Right cardiac atrium (tissue), 5 donors: ENCODE data around the gene ANKRD66. TPM values are rescaled to one million over a fixed set of nuclear protein-coding genes. Genes with fewer than 3 reads are reported as not detected.
A peak's percentile ranks its signal among the peaks of the same experiment; 100 is the strongest.
"Not testable (repeated sequence)": the region's sequence is repeated elsewhere in the genome, so short reads cannot be mapped to it uniquely, and the experiment has no call there.

Experiments used
- ATAC-seq, 2 donors: fragments of 200-7000 bp; cut with Tn5 transposase; one replicate each; pipeline versions ENCODE4 v1.8.0 to v1.9.1; 2020; ENCODE audit warnings: moderate library complexity in 2 of 2, mild to moderate bottlenecking in 1 of 2
- DNase-seq, 3 donors: peaks; one replicate each; pipeline ENCODE4 v3.0.0-alpha.2; 2020
- H3K27ac ChIP-seq: one replicate; pipeline ENCODE4 v1.5.1; 2013; ENCODE audit warnings: mild to moderate bottlenecking, low read length, control low read depth, moderate library complexity
- H3K27me3 ChIP-seq: one replicate; pipeline ENCODE4 v1.6.1; 2013; ENCODE audit not compliant: control insufficient read depth, insufficient read depth
- H3K4me1 ChIP-seq: one replicate; pipeline ENCODE4 v1.6.1; 2013; ENCODE audit warnings: low read length; ENCODE audit not compliant: control insufficient read depth, insufficient read depth
- H3K4me3 ChIP-seq: one replicate; pipeline ENCODE4 v1.5.1; 2013; ENCODE audit warnings: low read length, control low read depth
- H3K9me3 ChIP-seq: one replicate; pipeline ENCODE4 v1.6.1; 2013; ENCODE audit warnings: low read length; ENCODE audit not compliant: control insufficient read depth
- WGBS: extraction: QIAGEN DNeasy Blood & Tissue Kit; methylation state at CpG from one replicate; pipeline ENCODE4 v1.1.7; 2013; 5-methylcytosine and 5-hydroxymethylcytosine counted together
- intact Hi-C, 4 donors: fragments of 100-400 bp; cut with DNase I; formaldehyde crosslinking; loops; one replicate each; pipeline versions ENCODE4 v1.11.0 to v1.14.0; 2022 to 2023
- polyA plus RNA-seq: library from polyadenylated mRNA; stranded (reverse); fragments of 200-250 nt; gene quantifications from one replicate; pipeline ENCODE4 v1.2.3, GENCODE V29; 2013
- total RNA-seq, 4 donors: library from RNA; stranded (reverse); fragmentation: NEBNext Ultra II Directional; extraction: Animal tissue kit (Norgen Biotek cat#: 25700); gene quantifications; one replicate each; pipeline ENCODE4 v1.2.1, GENCODE V29; 2021
- donor health status: healthy with polysubstance abuse.
- donor health status: DM: no; HTN: yes; CAD: no.
- donor health status: DM: no; HTN: no; CAD: no.
- donor health status: DM: no; HTN: yes; CAD: no; lungs with severe emphysema.
- donor health status: DM: yes; HTN: yes; CAD: no.

Gene ANKRD66
- total and polyA plus RNA-seq, 5 donors: not detected

DNA sequence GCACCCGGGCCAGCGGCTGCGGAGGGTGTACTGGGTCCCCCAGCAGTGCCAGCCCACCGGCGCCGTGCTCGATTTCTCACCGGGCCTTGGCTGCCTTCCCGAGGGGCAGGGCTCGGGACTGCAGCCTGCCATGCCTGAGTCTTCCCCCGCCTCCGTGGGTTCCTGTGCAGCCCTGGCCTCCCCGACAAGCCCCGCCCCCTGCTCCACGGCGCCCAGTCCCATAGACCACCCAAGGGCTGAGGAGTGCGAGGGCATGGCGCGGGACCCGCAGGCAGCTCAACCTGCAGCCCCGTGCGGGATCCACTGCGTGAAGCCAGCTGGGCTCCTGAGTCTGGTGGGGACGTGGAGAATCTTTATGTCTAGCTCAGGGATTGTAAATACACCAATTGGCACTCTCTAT, 28.0 kb downstream of the ANKRD66 start:
- 95% methylated on average over 21 of the region's 24 CpGs for WGBS
- intact Hi-C loops: loop anchor here in 1 of 4 donors (10.0 kb wide), 1 partner anchor 70 kb away; no protein-coding TSS in a partner anchor
- H3K4me1 ChIP-seq: not testable (repeated sequence)

GRCh38 chr6:46776070-46776712, 29.5 kb downstream of the ANKRD66 start:
- 85% methylated on average over 5 of the region's 5 CpGs for WGBS
- DNase-seq (no peak), ATAC-seq (no peak)
- no peak overlapping the region for H3K27ac ChIP-seq
- H3K27me3 ChIP-seq: no peaks in the 10 kb centered on the region
- no peak overlapping the region for H3K4me3 ChIP-seq
- no peaks in the 10 kb centered on the region for H3K4me1 ChIP-seq
- H3K9me3 ChIP-seq: no peaks in the 10 kb centered on the region
- intact Hi-C loops: loop anchor here in 1 of 4 donors (10.0 kb wide), 1 partner anchor 71 kb away; no protein-coding TSS in a partner anchor

More for the DNA sequence above, 28.0 kb downstream of the ANKRD66 start:
- H3K4me3 ChIP-seq, H3K27me3 ChIP-seq, ATAC-seq, H3K27ac ChIP-seq, H3K9me3 ChIP-seq: not testable (repeated sequence)
- peak in 2 of 3 donors; percentile 45 to 46 for DNase-seq

DNA sequence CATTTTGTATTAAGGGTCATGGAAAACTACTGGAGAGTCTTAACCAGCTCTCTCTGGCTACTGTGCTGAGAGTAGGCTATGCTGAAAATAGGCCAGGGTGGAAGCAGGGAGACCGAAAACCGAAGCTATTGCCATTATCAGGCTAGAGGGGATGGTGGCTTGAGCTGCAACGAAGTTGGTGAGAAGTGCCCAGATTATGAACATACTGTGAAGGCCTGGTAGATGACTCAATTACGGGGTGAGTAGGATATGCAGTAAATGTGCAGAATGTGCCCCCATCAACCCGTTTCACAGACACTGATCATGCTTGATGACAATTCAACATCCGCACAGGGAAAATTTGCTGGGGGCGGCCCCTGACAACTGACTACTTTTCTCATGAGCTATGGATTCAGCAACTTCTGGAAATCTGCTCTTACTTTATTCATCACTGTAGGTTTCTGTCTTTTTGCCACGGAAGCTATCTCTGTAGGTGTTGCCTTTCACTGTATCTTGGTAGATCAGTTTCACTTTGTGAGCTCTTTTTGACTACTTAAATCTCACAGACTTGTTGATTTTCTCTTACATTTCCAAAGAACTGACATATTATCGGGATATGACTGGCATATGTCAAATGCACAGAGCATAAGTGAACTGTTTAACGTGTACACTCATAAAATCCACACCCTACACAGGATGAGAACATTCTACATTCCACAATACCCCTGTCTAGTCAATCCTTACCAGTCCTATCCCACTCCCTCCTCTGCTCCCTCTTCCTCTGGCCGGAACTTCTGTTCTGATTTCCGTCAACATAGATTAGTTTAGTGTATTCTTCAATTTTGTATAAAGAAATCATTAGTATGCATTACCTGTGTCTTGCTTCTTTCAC, 31.0 kb downstream of the ANKRD66 start:
- 83% methylated on average over 12 of the region's 12 CpGs for WGBS
- Histone ChIP-seq H3K4me1 (no peaks in the 10 kb centered on the region), H3K27me3 (no peaks in the 10 kb centered on the region), H3K27ac (no peak overlapping the region), H3K9me3 (no peaks in the 10 kb centered on the region), H3K4me3 (no peak overlapping the region)
- no peak for DNase-seq
- intact Hi-C loops: loop anchor here in 1 of 4 donors (10.0 kb wide), 1 partner anchor 73 kb away; no protein-coding TSS in a partner anchor
- no peak for ATAC-seq

DNA sequence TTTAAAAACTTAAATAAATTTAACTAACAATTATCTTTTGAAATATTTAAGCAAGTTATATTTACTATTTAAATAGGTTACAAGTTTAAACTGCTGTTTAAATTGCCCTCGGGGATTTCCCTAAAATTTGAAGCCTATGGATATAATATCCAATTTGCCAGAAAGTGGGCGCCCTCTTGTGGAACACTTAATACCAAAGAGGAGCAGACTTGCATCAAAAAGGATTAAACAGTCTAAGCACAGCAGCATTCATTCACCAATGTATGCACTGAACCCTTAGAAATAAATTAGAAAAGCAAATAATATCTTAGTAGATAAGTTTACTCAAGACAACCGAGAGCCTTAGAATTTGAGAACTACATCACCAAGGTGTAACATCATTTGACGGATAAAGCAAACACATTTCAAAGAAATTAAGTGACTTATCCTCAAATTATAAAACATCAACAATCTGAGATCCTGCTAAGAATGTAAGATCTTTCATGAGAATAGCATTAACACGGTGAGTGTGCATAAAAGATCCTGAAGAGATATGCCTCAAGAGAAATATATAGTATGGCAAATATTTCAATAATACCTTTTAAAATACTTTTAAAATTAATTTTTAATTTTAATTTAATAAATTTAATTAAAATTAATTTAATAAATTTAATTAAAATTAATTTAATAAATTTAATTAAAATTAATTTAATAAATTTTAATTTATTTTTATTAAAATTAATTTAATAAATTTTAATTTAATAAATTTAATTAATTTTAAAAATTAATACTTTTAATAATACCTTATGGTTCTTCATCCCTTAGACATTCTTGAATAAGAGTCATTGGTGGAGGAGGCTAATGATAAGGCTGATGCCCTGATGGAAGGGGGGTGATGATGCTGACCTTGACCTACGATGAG, 35.0 kb downstream of the ANKRD66 start:
- Histone ChIP-seq H3K27ac (no peak overlapping the region), H3K9me3 (no peaks in the 10 kb centered on the region), H3K4me1 (no peaks in the 10 kb centered on the region), H3K27me3 (no peaks in the 10 kb centered on the region), H3K4me3 (no peak overlapping the region)
- 32% methylated on average over 6 of the region's 6 CpGs for WGBS
- ATAC-seq (no peak), DNase-seq (peak in 2 of 3 donors; percentile 28 to 58)
- intact Hi-C loops: loop anchor here in 1 of 4 donors (10.0 kb wide), 1 partner anchor 77 kb away; no protein-coding TSS in a partner anchor

DNA sequence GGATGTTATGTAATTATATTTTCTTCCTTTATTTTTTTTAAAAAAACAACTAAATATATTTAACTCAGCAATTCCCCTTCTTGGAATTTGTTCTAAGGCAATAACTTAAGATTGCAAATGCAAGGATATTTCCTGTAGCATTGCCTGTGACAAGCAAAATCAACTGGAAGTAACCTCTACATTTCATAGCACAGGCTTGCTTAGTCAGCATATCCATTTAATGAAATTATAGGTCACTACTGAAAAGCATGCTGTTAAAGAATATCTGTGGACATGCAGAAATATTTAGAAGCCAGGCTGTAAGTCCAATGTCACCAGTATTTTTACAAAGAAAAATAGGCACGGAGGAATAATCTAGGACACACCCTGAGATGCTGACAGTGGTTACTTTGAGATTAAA, 37.8 kb downstream of the ANKRD66 start:
- no peaks in the 10 kb centered on the region for H3K9me3 ChIP-seq
- no peak for ATAC-seq
- WGBS: 62% methylated on average over 1 of the region's 1 CpG
- H3K27me3 ChIP-seq: no peaks in the 10 kb centered on the region
- intact Hi-C loops: loop anchor here in 1 of 4 donors (10.0 kb wide), 1 partner anchor 80 kb away; no protein-coding TSS in a partner anchor
- H3K4me3 ChIP-seq: no peak overlapping the region
- DNase-seq: no peak
- H3K27ac ChIP-seq: no peak overlapping the region
- H3K4me1 ChIP-seq: peaks cover 1% of the 10 kb centered on the region

DNA sequence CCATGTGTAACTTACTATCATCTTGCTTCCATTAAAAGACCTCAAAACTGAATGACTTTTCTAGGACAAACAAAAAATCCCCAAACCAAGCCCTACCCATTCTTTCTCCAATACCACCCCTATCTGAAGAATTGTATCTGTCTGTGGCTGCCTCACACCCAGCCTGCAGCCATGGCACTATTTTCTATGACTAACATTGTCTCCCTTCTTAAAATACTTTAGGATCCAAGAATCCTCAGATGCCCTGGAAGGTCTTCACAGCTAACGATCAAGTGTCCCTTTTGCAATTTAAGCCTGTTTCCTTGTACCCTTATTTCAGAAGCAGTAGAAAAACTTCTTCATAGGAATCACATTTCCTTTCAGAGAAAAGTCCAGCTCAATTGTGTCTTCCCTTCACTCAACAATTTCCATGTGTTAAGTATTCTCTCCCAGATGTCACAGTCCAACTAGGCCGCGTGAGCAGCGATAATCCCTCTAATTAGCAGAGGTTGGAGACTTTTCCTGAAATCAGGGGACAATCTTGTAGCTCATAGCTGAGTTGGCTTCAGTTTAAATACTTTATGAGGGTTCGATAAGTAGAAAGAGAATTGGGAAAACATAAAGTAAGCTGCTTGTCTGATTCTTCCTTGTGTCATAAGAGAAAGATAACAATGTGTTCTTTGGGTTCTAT, 41.3 kb downstream of the ANKRD66 start:
- Histone ChIP-seq H3K4me3 (no peak overlapping the region), H3K9me3 (no peaks in the 10 kb centered on the region), H3K27me3 (no peaks in the 10 kb centered on the region), H3K27ac (no peak overlapping the region), H3K4me1 (peaks cover 1% of the 10 kb centered on the region)
- ATAC-seq (no peak), DNase-seq (no peak)
- intact Hi-C loops: loop anchor here in 1 of 4 donors (10.0 kb wide), 1 partner anchor 83 kb away; no protein-coding TSS in a partner anchor
- 76% methylated on average over 5 of the region's 5 CpGs for WGBS

DNA sequence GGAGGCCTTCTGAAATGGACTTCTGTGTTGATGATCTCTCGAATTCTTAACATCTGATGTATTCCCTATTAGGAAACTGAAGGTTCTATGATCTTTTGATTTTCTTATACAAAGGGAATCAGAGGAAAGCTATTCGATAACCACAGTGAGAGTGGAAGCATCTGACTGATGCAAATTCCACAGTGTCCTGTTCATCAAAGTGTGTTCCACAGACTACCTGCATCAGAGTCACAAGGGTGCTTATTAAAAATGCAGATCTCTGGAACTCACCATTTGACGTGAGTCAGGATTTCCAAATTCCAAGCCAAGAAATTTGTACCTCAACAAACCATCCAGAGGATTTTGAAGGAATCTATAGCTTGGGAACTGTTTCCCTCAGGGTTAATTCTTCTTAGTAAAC, 42.1 kb downstream of the ANKRD66 start:
- Histone ChIP-seq H3K4me3 (no peak overlapping the region), H3K4me1 (peaks cover 1% of the 10 kb centered on the region), H3K27ac (no peak overlapping the region), H3K9me3 (no peaks in the 10 kb centered on the region), H3K27me3 (no peaks in the 10 kb centered on the region)
- intact Hi-C loops: loop anchor here in 1 of 4 donors (10.0 kb wide), 1 partner anchor 84 kb away; no protein-coding TSS in a partner anchor
- no peak for ATAC-seq
- 92% methylated on average over 3 of the region's 3 CpGs for WGBS
- no peak for DNase-seq

- H3K27ac ChIP-seq: no peak overlapping the region
- H3K4me3 ChIP-seq: no peak overlapping the region
- DNase-seq: no peak
- intact Hi-C loops: loop anchor here in 1 of 4 donors (10.0 kb wide), 1 partner anchor 85 kb away; no protein-coding TSS in a partner anchor
- 63% methylated on average over 4 of the region's 4 CpGs for WGBS
- H3K9me3 ChIP-seq: no peaks in the 10 kb centered on the region
- H3K27me3 ChIP-seq: no peaks in the 10 kb centered on the region
- ATAC-seq: no peak
- peaks cover 1% of the 10 kb centered on the region for H3K4me1 ChIP-seq
Measured at GRCh38 chr6:46789434-46790354, 43.0 kb downstream of the ANKRD66 start.

DNA sequence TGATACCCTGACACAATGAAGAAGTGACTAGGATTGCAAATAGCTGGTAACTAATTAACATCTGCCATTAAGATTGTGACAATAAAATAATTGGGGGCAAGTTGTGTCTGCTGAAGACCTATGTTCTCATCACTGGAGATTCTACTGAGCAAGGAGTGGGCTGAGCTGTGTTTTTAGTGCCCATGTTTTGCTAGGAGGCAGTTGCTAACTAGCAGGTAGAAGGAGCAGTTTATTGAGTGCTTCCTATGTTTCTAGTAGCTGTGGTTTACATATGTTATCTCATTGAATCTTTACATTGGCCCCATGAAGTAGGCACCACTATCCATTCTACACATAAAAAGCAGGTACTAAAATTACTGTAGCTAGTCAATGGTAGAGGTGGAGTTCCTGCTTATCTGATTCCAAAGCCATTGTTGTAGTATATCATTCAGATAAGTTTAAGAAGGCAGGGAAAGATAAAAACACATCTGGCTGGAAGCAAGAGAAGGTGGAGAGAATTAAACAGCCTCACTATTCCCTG, 43.7 kb downstream of the ANKRD66 start:
- Histone ChIP-seq H3K4me3 (no peak overlapping the region), H3K27ac (no peak overlapping the region), H3K27me3 (no peaks in the 10 kb centered on the region), H3K4me1 (peaks cover 1% of the 10 kb centered on the region), H3K9me3 (no peaks in the 10 kb centered on the region)
- ATAC-seq (no peak), DNase-seq (no peak)
- intact Hi-C loops: no loop called here
